ENCODE measurements around the gene BTD.

The BTD gene

GRCh38 chr3:15558581-15558980 lies 43.0 kb upstream of the BTD start:
- TF ChIP-seq ARNTL (CRISPR knock-in tag; IDR thresholded peaks at IDR 0.05; ENCODE audit: borderline replicate concordance, low read depth), result no peak
- no peak for TF ChIP-seq TSHZ2 (CRISPR knock-in tag; IDR thresholded peaks at IDR 0.05)
- no peak for TF ChIP-seq OSR1 (CRISPR knock-in tag; IDR thresholded peaks at IDR 0.05)
- TF ChIP-seq PATZ1 (CRISPR knock-in tag; IDR thresholded peaks at IDR 0.05; ENCODE audit: borderline replicate concordance), result no peak
- no peak for TF ChIP-seq ISL1 (CRISPR knock-in tag; IDR thresholded peaks at IDR 0.05)
- TF ChIP-seq RARB (CRISPR knock-in tag; IDR thresholded peaks at IDR 0.05), result no peak
- TF ChIP-seq GLIS3 (CRISPR knock-in tag; IDR thresholded peaks at IDR 0.05), result no peak
- TF ChIP-seq CSRNP3 (CRISPR knock-in tag; IDR thresholded peaks at IDR 0.05), result no peak
- TF ChIP-seq CSDC2 (CRISPR knock-in tag; IDR thresholded peaks at IDR 0.05), result no peak
- TF ChIP-seq ZNF565 (CRISPR knock-in tag; conservative IDR thresholded peaks at IDR 0.05; ENCODE audit: low read depth), result no peak
- no peak for TF ChIP-seq ZFP3 (CRISPR knock-in tag; IDR thresholded peaks at IDR 0.05)
- no peak for TF ChIP-seq POU6F1 (CRISPR knock-in tag; IDR thresholded peaks at IDR 0.05; ENCODE audit: borderline replicate concordance, low read depth)
- no peak for TF ChIP-seq TCF4 (CRISPR knock-in tag; IDR thresholded peaks at IDR 0.05; ENCODE audit: borderline replicate concordance)
- TF ChIP-seq ZNF8 (CRISPR knock-in tag; IDR thresholded peaks at IDR 0.05), result no peak
- no peak for TF ChIP-seq BACH2 (CRISPR knock-in tag; IDR thresholded peaks at IDR 0.05; ENCODE audit: borderline replicate concordance)
- no peak for TF ChIP-seq TOX (CRISPR knock-in tag; IDR thresholded peaks at IDR 0.05; ENCODE audit: borderline replicate concordance)
- TF ChIP-seq ZNF70 (CRISPR knock-in tag; IDR thresholded peaks at IDR 0.05), result no peak
- TF ChIP-seq PPARA (CRISPR knock-in tag; IDR thresholded peaks at IDR 0.05; ENCODE audit: borderline replicate concordance), result no peak
- no peak for TF ChIP-seq CREB5 (CRISPR knock-in tag; IDR thresholded peaks at IDR 0.05; ENCODE audit: low read depth)
- no peak for ATAC-seq

GRCh38 chr3:15562560-15562959 lies 39.0 kb upstream of the BTD start:
- no peak for ATAC-seq
- no peak for TF ChIP-seq ESRRG (CRISPR knock-in tag; IDR thresholded peaks at IDR 0.05)
- no peak for TF ChIP-seq ARNTL (CRISPR knock-in tag; IDR thresholded peaks at IDR 0.05; ENCODE audit: borderline replicate concordance, low read depth)
- no peak for TF ChIP-seq PATZ1 (CRISPR knock-in tag; IDR thresholded peaks at IDR 0.05; ENCODE audit: borderline replicate concordance)
- no peak for TF ChIP-seq ISL1 (CRISPR knock-in tag; IDR thresholded peaks at IDR 0.05)
- TF ChIP-seq ZFP30 (CRISPR knock-in tag; IDR thresholded peaks at IDR 0.05), result no peak
- no peak for TF ChIP-seq ZNF565 (CRISPR knock-in tag; conservative IDR thresholded peaks at IDR 0.05; ENCODE audit: low read depth)
- TF ChIP-seq ZC3H10 (CRISPR knock-in tag; IDR thresholded peaks at IDR 0.05), result no peak
- no peak for TF ChIP-seq POU6F1 (CRISPR knock-in tag; IDR thresholded peaks at IDR 0.05; ENCODE audit: borderline replicate concordance, low read depth)
- TF ChIP-seq ZNF8 (CRISPR knock-in tag; IDR thresholded peaks at IDR 0.05), result no peak
- TF ChIP-seq GLIS3 (CRISPR knock-in tag; IDR thresholded peaks at IDR 0.05), result no peak
- TF ChIP-seq CSDC2 (CRISPR knock-in tag; IDR thresholded peaks at IDR 0.05), result no peak
- no peak for TF ChIP-seq PPARA (CRISPR knock-in tag; IDR thresholded peaks at IDR 0.05; ENCODE audit: borderline replicate concordance)
- TF ChIP-seq CREB5 (CRISPR knock-in tag; IDR thresholded peaks at IDR 0.05; ENCODE audit: low read depth), result no peak

Measured in SK-N-SH treated with all-trans-retinoic acid at 6 μM for 48 hours (cell line).